GM21423 (cell line): ENCODE results near the gene AGT.

Source experiments
- ATAC-seq: cut with Tn5 transposase; IDR thresholded peaks from one replicate; pipeline ENCODE4 v1.9.1; 2021; ENCODE audit warnings: mild to moderate bottlenecking, moderate library complexity; ENCODE audit not compliant: unreplicated experiment

AGT gene

DNA sequence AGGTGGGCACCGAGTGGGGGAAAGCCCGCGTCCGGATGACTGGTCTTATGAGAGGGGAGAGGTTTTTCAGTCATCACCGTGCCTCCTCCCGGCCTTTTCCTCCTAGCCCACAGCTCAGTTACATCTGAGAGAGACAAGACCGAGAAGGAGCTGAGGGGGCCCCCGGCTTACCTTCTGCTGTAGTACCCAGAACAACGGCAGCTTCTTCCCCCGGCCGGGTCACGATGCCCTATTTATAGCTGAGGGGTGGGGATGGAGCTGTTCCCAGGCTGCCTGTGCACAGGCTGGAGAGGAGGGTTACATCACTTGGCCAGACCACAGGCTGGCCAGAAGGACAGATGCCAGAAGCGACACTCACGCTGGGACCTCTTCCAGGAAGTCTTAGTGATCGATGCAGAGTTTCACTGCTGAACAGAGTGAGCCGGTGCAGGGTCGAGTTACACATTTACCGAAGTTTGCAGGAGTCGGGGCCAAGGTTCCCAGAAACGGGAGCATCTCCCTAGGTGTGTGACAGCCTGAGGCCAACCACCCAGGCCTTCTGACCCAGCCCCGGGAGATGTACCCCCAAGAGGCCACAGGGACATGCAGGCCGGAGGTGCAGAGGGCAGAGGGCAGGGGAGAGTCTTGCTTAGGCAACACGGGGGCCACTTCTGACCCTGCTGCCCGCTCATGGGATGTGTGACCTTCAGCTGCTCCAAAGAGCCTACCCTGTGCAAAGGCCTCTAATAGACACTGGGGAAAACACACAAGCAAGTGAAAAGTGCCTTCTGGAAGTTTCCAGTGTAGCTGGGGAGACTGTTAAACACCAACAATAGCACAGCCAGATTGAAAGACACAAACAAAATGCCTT, at the start of gene AGT:
TSS of gene AGT (minus strand) at position 208 of the 850 bp plus-strand sequence. CDS start 3,299 bp downstream, outside the sequence.
- ATAC-seq, result no peak

DNA sequence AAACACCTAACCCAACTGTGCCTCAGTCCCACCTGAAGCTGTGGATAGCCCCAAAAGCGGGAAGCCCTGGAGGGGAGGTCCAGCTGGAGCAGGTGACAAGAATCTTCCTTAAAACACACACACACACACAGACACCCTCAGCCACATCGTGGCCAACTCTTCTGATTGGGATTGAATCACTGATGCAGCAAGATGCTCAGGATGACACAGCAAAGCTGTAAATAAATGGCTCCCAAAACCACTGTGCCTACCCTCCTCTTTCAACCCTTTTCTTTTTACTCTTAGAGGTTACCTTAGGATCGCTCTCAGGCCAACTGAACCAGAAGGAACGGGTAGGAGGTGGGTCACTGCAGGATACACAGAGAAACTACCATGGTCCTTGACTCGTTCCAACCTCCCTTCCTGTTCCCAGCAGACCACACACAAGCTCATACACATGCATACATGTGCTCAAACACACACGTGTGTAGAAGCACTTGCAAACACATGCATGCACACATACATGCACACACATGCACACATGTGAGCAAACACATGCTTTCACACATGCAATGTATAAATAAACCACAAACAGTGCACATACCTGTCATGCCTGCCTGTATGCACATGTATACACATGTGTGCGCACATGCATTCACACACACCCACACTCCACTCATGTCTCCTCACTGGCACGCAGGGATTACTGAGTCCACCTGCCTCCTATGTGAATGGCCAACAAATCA, 47.7 kb upstream of the AGT start:
- ATAC-seq, result no peak

DNA sequence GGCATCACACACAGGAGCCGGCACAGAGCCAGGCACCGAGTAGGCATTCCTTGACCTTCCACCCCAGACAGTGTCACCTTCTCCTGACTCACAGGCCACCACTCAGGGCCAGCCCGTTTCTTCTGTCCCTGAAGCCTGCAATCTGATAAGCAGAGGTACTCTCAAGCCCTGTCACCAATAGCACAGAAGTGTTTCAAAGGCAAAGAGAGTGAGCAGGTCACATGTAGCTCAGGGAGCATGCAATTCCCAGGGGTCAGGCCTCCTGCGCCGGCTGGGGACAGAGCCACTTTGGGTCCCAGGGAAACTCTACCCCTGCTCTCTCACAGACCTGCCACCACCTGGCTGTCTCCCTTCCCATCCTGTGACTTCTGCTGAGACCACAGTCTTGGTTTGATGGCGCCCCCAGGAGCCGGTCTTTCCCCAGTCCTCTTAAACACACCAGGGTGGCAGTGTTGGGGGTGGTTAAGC, 46.5 kb upstream of the AGT start:
- ATAC-seq, result no peak

DNA sequence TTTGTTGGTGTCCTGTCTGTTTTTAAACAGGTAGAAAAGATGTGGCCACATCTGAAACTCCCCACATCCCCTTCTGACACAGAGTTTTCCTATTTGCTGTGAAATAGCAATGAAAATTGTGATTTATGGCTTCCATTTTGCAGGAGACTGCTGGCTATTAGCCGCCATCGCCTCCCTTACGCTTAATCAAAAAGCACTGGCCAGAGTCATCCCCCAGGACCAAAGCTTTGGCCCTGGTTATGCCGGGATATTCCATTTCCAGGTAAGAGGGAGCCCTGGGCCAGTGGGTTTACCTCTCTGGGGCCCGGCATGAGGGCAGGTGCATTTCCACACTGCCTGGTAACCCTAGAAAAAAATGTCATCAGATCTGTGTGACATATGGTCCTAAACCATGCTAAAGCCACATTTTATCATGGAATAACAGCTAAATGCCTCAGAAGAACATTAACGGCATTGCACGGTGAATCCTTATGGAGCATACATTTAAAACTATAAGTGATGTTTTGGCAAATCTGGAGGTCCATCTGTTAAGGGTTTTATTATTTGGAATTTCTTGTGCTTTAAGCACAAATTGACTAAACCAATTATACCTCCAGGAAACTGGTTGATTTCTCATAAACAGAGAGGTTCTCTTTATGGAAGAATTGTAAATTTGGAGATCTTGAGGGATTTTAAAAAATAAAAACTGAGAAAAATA, 45.6 kb upstream of the AGT start:
- ATAC-seq, result no peak

DNA sequence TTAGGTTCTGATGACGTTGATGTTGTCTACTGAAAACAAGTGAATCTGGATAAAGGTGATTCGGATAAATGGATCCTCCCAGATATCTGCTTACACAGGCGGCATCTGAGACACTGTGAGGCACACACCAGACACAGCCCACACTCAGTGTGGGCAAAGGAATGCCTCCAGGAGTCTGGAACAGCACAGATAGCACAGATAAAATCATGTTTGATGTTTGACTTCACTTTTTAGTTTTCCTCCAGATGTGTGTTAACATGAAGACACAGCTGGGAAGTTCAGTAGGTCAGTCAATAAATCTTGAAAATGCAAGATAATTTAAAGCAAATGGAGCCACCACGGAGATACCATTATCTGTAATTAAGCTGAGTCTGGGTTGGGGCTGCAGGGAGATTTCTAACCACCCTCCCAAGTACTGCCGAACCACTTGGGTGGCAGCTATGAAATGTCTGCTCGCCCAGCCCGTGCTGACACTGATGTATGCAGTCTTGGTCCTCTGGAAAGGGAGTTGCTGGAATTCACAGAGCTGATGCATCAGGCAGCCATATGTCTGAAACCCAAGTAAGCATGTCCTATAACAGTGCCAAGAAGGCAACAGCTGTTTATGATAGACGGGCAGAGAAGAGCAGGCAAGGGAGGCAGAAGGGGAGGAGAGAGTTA, 44.9 kb upstream of the AGT start:
- ATAC-seq, result no peak

DNA sequence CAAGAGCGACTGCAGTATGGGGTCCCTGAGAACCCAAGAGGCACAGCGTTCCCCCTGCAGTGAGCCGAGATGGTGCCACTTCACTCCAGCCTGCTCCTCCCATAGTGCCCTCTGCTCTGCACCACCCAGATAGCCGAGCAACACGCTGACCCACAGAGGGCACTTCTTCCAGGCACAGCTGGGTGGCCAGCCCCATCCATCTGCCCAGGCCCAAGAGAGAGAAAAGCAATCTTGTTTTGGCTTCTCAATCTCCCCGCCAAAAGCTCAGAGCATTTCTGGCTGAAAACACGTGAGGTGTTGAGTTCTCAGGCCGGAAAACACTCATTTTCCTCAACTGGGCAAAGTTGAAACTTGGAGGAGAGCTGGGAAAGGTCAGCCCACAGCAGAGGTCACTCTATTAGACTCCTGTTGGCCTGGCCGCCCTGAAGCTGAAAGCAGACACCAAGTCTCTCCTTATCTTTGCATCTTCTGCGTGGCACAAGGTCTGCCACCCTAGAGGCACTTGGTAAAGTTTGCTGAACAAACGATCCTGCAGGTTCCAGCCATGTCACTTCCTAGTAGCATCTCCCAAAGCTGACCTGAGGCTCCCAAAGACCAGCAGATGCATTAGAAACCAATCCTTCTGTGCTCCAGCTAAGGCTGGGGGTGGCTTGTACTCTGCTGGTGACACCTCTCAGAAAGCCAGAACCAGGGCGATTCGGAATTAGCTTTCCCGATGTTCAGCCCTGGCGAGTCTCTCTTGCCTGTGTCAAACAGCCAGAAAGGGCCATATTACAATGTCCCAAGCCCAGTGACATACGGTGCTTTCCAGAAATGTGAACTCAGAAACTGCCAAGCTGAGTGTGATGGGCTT, 44.2 kb upstream of the AGT start:
- ATAC-seq, result no peak

DNA sequence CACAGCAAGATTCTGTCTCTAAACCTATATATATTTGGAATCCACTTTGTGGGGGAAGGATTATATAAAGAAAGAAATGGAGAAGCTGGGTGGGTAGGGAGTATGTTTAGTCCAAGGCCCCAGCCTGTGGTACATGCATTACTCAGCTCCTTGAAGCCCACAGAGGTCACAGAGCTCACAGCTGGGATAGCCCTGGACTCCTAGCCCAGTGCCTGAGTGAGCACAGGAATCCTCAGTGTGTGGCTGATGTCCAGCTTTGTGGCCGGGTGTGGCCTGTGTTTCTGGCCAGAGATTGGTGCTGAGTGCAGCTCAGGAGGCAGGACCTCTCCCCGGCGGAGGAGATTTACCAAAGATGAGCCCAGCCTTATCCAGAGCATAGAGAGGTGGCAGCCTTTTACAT, 40.9 kb upstream of the AGT start:
- ATAC-seq, result no peak

DNA sequence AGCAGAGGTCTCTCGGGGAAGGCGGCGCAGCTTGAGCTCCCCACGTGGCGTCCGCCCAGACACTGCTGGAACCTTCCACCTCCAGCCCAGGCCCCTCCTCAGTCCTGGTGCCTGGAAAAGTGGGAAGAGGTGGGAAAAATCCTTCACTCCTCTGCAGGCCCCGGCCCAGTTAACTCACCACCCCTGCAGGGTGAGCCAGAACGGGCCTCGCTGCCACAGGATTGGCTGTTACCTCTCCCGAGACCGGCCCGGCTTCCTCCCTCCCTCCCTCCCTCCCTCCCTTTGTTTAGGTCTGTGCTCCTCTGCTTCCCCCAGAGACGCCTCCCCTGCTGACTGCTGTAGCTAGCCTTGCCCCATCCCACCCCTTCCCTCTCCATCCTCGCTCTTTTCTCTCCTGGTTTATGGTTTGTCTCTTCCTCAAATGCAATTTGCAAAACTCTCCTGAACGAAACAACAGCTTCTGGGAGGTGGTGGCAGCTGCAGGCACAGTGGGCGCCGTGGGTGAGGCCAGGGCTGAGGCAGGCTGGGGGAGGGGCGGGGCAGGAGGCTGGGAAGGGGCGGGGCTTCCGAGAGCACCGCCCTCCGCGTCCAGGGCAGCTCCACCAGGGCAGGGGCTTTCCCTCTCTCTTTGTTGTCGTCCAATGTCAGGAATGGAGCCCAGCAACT, 39.8 kb upstream of the AGT start:
- no peak for ATAC-seq

DNA sequence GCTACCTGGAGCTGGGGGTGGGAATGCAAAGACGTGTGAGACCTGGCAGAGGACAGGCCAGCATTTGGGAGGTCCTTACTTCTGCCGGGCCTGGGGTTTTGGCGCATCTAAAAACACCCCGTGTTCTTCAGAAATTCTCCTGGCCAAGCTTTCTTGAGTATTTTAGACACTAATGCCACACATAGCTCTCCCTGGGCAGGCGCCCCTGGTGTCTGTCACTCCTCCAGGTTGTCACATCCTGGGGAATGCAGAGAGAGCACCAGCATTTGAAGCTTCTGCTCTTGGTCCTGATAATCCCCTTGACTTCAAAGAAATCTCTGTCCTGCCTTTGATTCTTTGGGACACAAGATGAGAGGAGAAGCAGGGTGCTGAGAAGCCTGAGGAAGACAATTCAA, 39.3 kb upstream of the AGT start:
- ATAC-seq, result no peak

DNA sequence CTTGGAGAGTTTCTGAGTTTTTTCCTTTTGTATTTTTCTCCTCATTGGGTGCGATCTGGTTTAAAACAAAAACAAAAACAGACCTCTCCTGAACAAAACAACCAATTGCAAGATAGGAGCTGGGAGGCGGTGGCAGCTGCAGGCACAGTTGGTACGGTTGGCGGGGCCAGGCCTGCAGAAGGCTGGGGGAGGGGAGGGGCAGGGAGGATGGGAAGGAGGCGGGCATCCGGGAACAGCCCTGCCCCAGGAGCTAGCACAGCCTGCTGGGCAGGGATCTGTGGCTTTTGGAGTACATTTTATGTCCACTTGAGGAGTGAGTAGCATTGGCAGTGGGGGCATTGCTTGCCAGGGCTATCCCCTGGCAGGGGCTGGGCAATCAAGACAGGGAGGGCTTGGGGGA, 38.5 kb upstream of the AGT start:
- ATAC-seq, result no peak

DNA sequence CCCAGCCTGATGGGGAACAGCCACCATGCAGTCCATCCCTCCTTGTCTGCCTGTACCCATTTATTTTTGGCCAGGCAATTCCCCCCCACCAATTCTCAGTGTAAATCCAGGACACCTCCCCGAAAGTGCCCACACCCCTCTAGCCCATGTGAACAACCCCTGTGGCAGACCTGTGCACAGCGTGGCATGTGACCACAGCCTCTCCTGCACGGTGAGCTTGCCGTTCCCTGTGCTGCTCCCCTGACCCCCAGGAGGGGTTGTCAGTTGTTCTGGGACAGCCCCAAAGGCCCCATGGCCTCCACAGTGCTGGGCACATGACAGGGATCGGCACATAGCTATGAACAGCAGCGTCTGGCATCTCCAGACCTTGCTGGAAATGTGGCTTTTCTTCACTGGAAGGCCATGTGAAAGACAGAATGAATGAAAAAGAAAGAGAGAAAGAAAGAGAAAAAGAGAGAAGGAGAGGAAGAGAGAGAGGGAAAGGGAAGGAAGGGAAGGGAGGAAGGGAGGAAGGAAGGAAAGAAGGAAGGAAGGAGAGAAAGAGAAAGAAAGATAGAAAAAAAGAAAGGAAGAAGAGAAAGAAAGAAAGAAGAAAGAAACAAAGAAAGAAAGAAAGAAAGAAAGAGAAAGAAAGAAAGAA, 37.2 kb upstream of the AGT start:
- no peak for ATAC-seq

DNA sequence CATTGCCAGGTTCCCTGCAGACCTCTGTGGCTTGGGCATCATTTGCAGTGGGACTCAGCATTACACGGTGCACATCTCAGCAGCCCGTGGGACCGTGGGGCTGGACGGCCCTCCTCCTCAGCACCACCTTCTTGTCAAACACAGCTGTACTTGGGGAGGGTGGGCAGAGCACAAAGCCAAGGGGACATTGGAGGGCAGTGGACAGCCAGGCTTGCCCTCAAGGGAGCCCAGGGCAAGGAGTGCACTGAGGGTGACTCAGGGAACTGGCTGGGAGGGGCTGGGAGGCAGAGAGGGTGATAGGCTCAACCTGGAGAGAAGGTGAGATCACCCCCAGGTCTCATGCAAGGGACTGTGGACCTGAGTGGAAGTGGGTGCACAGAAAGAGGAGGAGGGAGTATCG, 36.7 kb upstream of the AGT start:
- no peak for ATAC-seq

DNA sequence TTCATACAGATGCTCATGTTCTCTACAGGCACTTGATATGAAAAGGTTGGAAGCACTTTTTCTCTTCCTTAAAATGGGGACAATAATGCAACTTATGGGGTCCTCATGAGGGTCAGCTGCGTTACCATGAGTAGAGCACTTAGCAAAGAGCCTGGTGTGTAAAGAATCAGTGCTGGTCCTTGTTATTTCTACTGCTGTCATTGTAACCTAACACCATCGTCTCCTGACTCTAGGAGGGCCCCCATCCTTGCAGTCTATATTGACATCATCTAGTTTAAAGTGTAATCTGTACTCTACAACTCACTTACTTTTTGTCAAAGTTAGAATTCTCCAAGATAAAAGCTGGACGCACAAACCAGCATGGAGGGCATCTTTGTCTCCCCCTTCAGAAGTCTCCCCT, 35.7 kb upstream of the AGT start:
- no peak for ATAC-seq

DNA sequence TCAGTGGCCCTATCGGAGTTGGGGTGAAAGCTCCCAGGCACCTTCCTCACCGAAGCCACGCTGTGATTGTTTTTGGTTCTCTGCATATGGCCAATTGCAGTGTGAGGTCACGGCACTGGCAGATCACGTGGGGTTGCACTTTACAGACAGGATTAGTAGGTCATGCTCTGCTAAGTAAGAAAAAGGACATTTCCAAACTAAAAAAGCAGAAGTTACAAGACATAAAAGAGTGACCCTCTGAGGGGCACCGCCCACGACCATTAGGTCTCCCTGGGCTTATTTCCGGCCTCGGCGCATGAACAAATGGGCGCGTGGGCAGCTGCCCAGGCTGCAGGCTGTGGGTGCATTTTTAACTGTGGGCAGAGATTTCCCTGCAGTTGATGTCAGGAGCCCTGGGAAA, 35.2 kb upstream of the AGT start:
- ATAC-seq, result no peak

DNA sequence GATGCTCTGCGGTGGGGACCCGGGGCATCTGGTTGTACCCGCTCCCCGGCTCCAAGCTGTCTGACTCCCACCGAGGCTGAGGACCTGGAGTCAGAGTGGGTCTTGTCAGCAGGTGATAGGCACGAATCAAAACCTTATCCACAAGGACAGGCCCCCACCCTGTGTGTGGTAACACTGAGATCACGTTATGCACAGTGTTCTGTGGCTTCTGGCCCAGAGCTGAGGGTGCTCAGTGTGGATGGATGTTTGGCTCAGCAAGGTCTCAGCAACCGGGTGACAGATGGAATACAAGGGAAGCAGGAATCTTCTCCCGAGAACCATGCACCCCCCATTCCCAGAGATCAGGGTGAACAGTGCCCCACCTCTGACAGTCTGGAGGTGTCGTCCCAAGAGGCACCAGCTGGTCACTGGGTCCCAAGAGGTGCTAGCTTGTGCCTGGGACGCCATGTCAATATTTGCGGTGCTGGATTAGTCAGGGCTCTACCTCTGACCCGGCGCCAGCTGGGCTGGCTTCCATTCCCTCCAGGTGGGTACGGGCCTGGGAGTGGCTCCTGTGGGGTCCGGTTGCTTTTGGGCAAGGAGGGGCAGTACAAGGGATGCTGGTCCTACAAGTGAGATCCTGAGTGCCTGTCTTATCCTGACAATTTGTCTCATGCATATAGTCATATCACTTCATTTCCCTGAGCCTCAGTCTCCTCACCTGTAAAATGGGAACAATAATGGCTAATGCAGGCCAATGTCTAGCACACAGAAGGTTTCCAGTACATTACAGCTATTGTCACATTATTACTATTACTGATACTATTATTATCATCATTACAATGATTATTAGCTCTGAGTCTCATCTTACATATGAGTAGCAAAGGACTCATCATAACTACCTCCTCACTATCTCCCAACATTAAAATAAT, 34.2 kb upstream of the AGT start:
- no peak for ATAC-seq

DNA sequence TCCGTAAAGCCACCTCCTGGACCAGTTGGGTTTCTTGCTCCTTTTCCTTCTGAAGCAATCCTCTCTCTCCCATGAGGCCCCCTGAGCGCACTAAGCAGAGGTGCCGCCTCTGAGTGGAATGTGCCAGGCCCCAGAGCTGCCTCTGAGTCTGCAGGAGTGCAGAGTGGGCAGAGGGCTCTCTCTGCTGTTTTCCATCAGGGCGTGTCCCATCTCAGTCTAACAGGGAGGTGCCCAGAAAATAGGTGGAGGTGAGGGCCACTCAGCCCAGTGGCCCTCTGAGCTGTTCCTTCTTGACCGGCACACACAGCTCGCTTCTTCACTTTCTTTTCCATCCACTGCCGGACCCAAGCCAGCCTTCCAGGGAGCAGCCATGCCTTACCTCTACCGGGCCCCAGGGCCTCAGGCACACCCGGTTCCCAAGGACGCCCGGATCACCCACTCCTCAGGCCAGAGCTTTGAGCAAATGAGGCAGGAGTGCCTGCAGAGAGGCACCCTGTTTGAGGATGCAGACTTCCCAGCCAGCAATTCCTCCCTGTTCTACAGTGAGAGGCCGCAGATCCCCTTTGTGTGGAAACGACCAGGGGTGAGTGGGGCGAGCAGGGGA, 33.3 kb upstream of the AGT start, which contains the start of gene CAPN9:
TSS of gene CAPN9 (plus strand) at position 262 of the 604 bp plus-strand sequence. CDS start at position 371, 109 bp downstream.
- no peak for ATAC-seq

DNA sequence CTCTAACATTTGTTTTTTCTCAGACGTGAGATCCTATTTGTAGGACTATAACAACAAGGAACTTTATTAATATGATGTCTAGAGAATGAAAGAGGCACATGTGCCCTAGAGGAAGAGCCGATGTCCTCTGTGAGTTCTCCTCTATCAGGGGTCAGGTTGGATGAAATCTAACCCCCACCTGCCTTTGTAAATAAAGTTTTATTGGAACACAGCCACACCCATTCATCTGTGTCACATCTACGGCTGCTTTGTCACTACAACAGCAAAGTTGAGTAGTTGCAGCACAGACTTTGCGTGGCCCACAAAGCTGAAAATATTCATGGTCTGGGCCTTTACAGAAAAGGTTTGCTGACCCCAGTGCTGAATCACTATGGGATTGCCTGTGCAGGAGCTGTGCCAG, 32.7 kb upstream of the AGT start:
- ATAC-seq, result no peak

DNA sequence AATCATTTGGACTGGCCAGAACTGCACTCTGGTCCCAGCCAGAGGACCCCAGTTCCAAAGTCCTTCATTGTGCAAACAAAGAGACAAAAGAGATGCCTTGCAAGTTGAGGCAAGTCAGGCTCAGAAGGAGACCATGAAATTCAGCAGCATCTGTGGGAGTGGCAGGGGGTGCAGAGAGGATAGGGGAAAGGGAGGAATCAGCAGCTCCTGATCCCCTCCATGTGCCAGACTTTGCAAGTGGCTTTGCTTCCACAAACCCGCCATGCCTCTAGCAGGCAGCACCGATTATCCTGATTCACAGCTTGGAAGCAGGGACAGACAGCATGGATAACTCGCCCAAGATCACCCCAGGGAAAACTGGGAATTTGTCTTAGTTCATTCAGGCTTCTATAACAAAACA, 31.1 kb upstream of the AGT start:
- no peak for ATAC-seq
